HG03442 (cell line): ENCODE results near the gene CX3CL1.

Experiments used
- ATAC-seq: cut with Tn5 transposase; IDR thresholded peaks from one replicate; pipeline ENCODE4 v1.9.1; 2021; ENCODE audit warnings: mild to moderate bottlenecking, moderate library complexity; ENCODE audit not compliant: unreplicated experiment

Gene CX3CL1

DNA sequence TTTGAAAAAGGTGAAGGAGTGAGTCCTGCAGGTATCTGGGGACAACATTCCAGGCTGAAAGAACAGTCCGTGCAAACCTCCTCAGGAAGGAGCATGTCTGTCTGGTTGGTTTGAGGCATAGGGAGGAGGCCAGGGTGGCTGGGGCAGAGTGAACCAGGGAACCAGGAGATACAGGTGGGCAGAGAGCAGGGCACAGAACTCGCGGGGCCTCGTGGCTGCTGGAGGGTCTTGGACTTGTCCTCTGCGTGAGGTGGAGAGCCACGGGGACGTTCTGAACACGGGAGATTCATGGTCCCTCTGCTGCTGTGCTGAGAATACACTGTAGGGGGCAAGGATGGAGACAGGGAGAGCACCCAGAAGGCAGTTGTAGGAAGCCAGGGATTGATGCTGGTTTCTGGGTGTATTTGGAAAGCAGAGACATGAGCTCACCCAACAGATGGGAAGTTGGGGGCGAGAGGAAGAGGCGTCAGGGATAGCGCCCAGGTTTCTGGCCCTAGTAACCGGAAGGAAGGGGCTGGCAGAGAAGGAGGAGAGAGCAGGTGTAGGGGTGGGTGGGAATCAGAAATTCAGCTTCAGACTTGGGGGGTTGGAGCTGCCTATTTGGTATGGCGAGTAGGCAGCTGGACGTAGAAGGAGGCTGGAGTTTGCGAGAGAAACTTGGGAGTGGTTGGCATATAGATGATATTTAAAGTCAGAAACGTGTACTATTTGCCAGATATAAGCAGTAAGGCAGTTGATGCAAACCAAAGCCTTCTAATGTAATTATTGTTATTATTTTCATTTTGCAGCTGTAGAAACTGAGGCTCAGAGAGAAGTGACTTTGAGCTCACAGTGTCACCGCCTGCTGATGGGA, 31.9 kb downstream of the CX3CL1 start, which contains the start of gene CCL17:
Gene CCL17, plus strand, starts transcription at position 803 of the 853 bp plus-strand sequence. CDS start 9,166 bp downstream, outside the sequence.
- ATAC-seq: no peak

DNA sequence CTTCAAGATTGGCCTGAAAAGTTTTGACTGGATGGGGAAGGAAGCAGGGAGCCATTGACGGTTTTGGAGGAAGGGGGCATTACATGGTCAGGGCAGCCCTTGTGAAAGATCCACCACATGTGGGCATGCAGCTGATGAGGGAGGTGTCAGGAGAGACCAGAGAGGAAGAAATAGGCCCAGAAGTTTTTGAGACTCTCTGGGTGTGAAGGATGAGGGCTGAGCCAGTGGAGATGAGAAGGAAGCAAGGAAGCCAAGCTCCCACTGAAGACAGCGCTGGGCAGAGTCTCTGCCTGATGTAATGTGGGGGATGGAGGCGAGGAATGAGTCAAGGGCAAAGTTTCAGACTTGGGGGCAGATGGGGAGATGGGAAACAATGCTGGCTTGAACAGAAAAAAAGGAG, 32.8 kb downstream of the CX3CL1 start:
- no peak for ATAC-seq

DNA sequence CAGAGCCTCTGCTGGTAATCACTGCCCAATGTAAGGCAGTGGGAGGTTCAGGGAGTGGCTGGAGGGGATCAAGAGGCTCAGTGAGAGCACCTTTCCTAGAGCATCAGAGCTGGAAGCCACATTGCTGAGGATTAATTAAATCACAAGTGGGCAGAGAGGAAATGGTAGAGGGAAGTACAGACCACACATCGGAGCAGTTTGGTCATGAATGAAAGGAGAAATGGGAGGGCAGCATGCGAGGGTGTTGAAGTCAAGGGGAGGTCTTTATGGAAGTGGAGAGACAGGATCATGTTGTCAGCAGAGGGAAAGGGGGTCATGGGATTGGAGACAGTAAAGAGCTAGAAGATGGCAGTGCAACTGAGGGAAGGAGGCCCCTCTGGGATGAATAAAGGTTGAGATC, 34.6 kb downstream of the CX3CL1 start:
- no peak for ATAC-seq

DNA sequence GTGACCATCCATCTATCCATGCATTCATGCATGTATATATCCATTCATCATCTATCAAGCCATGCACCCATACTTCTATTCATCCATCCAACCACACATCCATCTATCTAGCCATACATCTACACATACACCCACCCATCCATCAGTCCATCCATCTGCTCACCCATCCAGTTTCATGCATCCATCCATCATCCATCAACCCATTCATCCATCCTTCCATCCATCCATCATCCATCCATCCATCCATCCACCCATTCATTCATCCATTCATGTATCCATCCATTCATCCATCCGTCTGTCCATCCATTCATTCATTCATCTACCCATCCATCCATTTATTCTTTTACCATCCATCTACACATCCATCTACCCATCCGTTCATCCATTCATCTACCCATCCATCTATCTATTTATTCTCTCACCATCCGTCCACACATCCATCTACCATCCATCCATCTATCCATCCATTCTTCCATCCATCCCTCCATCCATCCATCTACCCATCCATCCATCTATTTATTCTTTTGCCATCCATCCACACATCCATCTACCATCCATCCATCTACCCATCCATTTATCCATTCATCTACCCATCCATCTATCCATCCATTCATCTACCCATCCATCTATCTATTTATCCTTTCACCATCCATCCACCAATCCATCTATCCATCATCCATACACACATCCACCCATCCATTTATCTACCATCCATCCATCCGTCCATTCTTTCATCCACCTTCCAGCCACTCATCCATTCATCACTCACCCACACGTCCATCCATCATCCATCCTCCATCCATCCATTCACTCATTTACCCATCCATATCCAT, 35.4 kb downstream of the CX3CL1 start:
- ATAC-seq: no peak

DNA sequence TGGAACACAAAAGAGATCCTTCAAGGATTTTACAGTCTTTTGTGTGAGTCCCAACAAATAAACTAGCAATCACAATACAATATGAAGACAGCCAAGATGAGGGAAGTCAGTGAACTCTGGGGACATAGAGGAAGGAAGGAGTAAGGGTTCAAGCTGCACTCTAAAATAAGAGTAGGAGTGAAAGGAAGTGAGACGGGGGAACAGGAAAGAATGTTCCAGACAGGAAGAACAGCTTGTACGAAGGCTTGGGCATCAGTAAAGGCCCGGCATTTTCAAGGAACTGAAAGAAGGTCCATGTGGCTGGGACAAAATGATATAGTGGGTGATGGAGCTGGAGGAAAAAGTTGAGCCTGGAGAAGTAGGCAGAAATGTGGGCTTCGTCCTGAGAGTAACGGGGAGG, 36.8 kb downstream of the CX3CL1 start:
- ATAC-seq: no peak

DNA sequence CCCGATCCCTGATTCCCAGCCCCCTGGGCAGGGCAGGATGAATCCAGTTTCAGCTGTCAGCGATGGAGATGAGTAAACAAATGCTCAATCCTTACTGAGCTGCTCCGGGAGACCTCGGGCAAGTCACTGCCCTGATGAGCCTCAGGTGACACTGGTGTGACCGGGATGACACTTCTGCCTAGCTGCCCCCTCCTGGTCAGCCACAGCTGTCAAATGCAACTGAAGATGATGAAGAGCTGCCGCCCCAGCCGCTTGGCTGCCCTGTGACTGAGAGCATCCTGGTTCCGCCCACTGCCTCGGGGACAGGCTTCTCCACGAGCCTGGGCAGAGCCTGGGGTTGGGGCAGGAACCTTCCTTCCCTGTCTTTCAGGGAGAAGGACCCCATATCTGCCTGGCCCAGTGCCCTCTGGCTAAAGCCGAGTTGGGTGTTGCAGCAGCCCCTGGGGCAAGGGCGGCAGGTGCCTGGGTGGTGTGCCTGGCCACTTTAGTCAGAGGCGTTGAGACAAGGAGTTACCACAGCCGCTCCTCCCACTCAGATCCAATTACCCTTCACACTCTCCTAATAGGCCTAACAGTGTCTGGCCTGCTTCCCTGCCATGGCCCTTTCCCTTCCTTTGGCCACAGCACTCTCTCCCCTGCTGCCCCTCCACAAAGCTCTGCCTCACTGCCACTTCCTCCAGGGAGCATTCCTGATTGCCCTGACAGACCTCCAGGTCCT, 37.7 kb downstream of the CX3CL1 start:
- no peak for ATAC-seq

DNA sequence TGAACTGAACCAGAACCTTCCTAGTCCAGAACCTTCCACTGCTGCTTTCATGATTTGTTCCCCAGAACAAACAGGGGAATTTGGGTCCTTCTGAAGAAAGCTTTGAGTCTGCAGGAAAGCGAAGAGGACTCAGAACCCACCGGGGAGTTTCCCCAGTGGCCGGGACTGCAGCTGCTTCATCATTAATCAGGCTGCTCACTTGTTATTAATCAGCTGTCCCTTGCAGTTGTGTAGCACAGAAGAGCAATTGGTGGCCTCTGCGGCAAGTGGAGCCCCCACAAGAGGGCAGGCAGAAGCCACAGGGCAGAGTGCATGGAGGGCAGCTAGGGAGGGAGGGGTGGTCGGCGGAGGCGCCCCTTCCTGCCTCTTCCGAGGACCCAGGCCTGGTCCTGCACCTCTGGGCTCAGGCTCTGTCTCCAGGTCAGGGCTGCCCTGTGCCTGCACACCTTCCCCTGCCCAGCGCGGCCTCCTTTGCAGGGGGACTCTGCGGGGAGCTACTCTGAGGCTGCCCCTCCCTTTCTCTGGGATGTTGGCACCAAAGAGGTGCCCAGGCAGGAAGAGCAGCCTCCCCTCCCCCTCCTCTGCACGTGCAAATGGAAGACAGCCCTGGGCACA, 39.2 kb downstream of the CX3CL1 start:
- ATAC-seq: no peak

DNA sequence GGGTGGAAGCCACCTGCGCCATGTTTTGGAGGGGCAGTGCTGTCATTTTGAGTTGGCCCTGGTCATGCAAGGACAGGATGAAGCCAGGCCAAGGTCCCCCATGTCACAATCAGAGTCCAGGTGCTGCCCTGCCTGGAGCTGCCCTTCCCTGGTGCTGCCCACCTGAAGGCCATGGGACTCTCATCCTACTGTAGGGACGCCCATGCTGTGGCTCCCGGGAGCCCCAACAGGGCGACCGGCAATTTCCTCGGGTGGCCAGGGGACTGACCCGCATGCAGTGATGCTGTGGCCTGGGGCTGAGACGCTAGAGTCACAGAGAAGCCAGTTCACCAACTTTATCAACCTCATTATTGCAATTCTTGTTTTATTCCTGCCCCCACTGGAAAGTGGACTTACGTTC, 40.3 kb downstream of the CX3CL1 start:
- ATAC-seq: no peak

DNA sequence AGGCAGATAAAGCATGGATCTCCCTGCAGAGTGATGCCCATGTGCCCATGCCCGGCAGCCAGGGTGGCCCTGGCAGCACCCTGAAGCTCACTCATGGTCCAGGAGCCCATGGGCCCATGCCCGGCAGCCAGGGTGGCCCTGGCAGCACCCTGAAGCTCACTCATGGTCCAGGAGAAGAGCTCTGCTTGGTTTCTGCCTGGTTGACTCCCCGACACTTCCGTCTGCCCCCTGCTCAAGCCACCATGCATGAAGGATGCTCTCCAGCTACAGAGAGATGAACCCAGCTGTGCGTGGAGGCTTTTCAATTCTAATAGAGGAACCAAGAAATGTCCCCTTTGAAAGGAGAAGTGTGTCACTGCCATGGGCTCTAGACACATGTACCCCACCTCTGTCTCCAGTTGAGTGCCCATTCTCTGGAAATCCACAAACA, 41.0 kb downstream of the CX3CL1 start:
- ATAC-seq: peak; percentile 74

DNA sequence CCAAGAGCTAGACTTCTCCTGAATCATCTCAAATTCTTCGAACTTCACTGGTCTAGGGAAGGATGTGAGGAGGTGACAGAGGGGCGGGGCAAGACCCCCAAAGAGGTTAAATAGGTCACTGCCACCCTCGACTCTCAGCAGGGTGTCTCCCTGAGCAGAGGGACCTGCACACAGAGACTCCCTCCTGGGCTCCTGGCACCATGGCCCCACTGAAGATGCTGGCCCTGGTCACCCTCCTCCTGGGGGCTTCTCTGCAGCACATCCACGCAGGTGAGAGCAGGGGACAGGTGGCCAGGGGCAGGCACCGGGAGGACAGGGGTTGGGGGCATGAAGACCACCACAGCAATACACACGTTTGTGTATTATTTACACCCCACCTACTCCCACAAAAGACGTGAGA, 41.4 kb downstream of the CX3CL1 start:
- ATAC-seq: no peak

DNA sequence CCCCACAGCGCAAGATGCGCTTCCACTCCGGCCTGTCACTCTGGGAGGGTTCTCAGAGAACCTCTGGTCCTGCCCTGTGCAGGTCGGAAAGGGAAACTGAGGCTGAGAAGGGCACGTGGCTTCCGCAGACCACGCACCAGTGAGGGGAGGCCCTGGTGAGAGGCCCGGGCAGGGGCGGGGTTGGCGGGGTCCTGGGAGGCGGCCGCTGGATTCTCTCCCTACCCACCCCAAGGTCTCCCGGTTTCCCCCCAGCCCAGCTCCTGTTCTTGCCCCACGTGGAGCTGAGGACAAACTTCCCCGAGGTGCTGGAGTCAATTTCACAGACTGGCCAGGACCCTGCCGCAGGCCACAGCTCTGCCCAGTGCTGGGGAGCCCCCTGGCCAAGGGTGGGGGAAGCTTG, 43.8 kb downstream of the CX3CL1 start:
- ATAC-seq: no peak

DNA sequence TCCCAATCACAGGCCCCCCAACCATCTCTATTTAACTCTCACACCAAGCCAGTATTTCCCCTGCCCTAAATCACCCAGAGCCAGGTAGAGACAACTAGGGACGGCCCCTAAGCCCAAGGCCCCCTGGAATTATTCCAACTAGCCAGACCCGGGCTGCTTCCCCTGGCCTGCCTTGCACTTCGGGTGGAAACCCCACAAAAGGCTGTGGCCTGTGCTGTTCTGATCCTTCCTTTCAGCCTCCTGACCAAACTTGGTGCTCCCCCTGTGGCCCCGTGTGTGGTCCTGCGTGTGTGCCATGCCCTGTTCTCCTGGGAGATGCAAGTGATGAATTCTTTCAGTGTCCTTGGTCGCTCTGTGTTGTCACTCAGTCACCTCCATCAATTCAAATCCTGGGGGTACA, 47.2 kb downstream of the CX3CL1 start:
- no peak for ATAC-seq

DNA sequence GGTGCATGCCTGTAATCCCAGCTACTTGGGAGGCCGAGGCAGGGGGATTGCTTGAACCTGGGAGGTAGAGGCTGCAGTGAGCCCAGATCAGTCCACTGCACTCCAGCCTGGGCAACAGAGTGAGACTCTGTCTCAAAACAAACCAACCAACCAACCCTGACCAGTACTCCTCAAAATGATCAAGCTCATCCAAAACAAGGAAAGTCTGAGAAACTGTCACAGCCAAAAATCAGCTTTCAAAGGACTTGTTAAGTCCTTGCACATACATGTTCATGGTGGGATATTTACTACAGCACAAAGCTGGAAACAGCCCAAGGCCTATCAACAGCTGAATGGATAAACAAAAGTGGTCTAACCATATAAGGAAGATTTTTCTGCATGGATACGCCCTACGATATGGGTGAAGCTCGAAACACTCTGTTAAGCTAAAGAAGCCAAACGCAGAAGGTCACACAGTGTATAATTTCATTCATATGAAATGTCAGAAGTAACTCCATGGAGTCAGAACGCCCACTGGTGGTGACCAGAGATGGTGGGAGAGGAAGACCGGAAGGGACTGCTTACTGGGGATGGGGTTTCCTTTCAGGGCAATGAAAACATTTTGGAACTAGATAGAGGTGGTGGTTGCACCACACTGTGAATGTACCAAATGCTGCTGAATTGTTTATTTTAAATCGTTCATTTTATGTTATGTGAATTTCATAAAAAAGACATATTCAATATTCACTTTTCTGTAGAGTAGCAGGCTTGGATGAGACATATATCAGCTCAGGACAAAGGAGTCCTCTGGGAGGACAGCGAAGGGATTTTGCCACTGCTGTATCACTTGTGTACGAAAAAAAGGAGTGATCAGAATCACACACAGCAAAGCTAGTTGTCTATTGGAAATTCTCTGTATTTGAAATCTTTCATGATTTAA, 50.0 kb downstream of the CX3CL1 start:
- no peak for ATAC-seq

DNA sequence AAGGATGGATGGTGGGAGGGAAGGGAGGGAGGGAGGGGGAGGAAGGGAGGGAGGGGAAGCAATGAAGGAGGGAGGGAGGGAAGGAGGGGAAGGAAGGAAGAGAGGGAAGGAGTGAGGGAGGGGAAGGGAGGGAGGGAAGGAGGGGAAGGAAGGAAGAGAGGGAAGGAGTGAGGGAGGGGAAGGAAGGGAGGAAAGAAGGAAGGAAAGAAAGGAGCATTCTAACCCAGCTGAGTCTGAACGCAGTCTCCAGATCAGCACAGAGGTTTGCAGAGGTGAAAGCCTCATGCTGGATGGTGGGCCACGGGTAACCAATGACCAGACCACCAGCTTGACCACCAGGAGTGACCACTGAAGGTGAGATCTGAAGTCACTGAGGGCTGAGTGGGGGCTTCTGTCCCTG, 50.9 kb downstream of the CX3CL1 start:
- ATAC-seq: no peak

DNA sequence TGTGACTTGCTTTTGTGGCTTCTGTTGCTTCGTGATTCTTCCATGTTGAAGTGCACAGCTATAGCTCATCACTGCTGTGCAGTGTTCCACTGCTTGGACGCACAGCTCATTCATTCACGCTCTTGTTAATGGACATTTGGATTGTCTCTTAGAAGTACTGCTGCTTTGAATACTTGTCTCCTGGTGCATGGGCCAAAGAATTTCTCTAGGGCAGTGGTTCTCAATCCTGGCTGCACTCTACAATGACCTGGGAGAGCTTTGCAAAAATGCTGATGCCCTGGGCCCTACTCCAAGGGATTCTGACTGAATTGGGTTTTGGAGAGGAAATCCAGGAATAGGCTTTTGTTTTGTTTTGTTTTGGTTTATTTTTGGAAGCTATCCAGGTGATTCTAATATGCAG, 52.3 kb downstream of the CX3CL1 start:
- no peak for ATAC-seq

DNA sequence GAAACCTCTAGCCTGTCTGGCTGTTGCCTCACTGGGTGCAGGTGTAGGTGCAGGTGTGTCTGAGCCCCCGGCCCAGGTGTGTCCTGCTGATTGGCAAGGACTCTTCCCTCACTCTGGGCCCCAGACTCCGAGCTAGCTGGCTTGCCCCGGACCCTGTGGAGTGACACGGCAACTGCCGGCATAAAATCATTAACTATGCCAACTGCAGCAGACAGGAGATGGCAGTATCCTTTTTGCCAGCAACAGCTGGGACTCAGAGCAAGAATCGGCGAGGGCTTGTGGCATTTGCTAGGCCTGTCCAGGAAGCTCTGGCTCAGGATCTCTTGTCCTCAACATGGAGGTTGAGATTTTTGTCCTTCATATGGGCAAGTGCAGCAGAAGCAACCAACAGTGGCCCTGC, 54.1 kb downstream of the CX3CL1 start:
- no peak for ATAC-seq

DNA sequence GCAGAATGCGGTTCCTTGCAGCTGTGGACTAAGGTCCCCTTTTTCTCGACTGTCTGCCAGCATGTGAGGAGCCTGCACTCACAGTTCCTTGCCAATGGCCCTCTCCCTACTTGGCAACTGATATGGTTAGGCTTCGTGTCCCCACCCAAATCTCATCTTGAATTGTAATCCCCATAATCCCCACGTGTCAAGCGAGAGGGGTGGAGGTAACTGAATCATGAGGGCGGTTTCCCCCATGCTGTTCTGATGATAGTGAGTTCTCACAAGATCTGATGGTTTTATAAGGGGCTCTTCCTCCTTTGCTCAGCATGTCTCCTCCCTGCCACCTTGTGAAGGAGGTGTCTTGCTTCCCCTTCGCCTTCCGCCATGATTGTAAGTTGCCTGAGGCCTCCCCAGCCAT, 55.0 kb downstream of the CX3CL1 start:
- no peak for ATAC-seq

DNA sequence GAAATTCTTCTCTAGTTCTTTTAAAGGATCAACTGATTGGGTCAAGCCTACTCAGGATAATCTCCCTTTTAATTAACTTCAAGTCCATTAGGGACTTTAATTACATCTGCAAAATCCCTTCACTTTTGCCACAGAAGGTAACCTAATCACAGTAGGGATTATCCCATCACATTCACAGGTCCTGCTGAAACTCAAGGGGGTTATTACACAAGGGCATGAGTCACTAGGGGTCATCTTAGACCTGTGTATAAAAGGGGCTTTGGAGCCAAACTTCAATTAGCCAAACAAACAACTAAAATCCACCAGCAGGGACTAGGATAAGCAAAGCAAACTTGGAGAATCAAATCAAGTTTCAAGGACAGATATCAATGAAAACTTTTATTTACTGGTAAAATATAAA, 55.5 kb downstream of the CX3CL1 start:
- ATAC-seq: no peak

DNA sequence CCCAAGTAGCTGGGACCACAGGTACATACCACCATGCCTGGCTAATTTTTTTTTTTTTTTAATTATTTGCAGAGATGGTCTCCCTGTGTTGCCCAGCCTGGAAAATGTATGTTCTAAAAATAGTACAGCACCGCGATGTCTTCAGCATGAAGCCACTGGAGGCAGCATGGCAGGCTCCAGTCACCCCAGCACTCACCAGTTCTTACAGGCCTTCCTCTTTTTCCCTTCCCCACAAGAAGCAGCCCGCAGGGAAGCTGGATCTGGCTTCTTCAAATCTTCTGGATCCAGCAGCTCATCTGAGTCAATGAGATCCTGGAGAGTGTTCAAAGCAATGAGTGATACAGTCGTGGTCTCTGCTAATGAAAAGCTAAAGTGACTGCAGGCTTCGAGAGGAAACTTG, 58.7 kb downstream of the CX3CL1 start:
- ATAC-seq: no peak

DNA sequence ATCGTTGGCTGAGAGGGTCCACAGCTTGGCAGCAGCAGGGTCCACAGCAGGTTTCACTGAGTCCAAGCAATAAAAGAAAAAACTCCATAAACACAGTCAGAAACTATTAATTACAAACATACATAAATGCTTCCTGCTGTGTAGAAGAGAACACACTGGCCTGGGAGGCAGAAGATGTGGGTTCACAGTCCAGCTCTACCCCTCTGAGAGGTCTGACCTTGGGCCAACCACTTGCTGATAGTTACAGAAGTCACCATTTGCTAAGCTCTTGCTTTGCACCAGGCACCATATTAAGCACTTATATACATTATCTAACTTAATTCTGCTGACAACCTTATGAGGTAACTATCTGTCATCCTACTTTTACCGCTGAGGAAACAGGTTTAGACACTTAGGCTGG, 60.2 kb downstream of the CX3CL1 start:
- no peak for ATAC-seq
